22Rv1 (cell line): ENCODE measurements around the gene CBX5.
A peak's percentile ranks its signal among the peaks of the same experiment; 100 is the strongest.

Experiments used
- H3K27ac ChIP-seq: fragments of 450-650 bp; 2 replicates; pipeline ENCODE4 v1.5.1; 2017
- ZFX ChIP-seq: fragments of 450-650 bp; IDR thresholded peaks from 2 replicates; pipeline ENCODE4 v1.6.1; 2017; ENCODE audit warnings: antibody characterized with exemption, borderline replicate concordance
- TF ChIP-seq, protein P1 (sequence below): fragments of 450-650 bp; IDR thresholded peaks from 2 replicates; pipeline ENCODE4 v1.5.1; 2017; ENCODE audit warnings: mild to moderate bottlenecking

Gene CBX5

DNA sequence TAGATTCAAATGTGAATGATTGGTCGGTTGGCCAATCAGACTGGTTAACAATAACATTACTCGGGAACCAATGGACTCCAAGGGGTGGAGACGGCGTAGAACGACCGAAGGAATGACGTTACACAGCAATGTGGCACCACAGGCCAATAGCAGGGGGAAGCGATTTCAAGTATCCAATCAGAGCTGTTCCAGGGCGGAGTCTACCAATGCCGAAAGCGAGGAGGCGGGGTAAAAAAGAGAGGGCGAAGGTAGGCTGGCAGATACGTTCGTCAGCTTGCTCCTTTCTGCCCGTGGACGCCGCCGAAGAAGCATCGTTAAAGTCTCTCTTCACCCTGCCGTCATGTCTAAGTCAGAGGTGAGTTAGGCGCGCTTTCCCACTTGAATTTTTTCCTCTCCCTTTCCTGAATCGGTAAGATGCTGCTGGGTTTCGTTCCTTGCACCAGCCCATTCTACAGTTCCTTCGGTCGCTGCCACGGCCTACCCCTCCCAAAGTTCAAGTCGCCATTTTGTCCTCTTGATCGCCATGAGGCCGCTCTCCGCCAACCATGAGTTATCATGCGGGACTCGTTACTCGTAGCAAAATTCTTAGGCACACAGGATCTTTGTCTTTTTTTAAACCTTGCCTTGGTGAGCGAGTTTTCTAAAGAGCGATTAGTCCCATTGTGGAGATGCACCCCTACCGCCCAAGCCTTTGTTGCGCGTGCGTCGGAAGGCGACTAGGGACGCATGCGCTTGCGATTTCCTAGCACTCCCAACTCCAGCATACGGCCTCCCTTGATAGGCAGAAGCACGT, 742 bp upstream of the CBX5 start, which contains the start of gene HNRNPA1:
Gene HNRNPA1, plus strand, starts transcription at position 259 of the 793 bp plus-strand sequence. Its CDS starts 82 bp downstream, at position 341.
- TF ChIP-seq, protein P1, sequence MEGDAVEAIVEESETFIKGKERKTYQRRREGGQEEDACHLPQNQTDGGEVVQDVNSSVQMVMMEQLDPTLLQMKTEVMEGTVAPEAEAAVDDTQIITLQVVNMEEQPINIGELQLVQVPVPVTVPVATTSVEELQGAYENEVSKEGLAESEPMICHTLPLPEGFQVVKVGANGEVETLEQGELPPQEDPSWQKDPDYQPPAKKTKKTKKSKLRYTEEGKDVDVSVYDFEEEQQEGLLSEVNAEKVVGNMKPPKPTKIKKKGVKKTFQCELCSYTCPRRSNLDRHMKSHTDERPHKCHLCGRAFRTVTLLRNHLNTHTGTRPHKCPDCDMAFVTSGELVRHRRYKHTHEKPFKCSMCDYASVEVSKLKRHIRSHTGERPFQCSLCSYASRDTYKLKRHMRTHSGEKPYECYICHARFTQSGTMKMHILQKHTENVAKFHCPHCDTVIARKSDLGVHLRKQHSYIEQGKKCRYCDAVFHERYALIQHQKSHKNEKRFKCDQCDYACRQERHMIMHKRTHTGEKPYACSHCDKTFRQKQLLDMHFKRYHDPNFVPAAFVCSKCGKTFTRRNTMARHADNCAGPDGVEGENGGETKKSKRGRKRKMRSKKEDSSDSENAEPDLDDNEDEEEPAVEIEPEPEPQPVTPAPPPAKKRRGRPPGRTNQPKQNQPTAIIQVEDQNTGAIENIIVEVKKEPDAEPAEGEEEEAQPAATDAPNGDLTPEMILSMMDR = no peak
- no peak for TF ChIP-seq ZFX

DNA sequence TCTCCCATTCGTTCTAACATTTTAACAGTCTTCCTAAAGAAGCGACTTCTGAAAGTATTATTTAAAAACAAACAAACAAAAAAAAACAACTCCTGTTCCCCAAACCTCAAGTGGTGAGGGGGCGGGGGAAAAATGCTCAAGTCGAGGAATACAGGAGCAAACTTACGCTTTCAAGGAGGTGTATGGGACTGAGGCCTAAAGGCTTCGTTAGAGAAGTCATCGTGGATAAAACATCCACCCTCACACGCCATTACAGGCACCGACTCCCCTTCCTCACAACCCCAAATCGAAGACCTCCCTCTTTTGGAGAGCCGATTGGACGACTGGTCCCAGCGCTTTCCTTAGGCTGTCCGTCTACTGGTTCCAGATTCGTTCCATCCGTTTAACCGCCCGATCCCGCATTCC, 693 bp downstream of the CBX5 start:
- H3K27ac ChIP-seq = peak overlapping the region; percentile 95
- TF ChIP-seq, protein P1 = no peak
- TF ChIP-seq ZFX = no peak

More for the DNA sequence above, 742 bp upstream of the CBX5 start, which contains the start of gene HNRNPA1:
- peak within 1 kb of the TSS; percentile 95 for H3K27ac ChIP-seq

DNA sequence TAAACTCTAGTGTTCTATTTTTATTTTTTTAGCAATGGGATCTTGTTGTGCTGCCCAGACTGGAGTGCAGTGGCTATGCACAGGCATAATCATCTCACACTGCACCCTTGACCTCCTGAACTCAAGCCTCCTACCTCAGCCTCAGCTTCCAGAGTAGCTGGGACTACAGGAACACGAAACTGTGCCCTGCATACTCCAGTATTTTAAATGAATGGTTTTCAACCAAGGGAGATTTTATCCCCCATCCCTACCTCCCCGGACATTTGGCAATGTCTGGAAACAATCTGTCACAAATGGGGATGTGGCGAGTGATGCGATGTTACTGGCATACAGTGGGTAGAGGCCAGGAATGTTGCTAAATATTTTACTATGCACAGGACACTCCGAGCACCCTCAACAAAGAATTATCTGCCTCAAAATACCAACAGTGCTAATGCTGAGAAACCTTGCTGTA, 2.1 kb downstream of the CBX5 start:
- peak overlapping the region; percentile 95 for H3K27ac ChIP-seq

DNA sequence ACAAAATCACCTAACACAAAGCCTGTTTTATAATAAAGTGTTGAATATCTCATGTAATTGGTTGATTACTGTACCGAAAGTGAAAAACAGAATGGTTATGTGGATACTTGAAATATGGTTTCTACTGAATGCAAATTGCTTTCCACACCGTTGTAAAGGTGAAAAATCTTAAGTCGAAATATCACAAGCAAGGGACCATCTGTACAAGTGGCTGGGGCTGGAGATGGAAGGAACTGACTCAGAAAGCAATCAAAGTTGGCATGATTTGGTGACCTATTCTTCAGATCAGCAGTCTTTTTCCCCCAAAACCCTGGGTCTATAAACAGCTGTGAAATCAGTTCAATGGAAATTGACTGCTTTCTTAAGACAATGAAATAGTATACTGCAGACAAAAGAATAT, 3.6 kb downstream of the CBX5 start:
- H3K27ac ChIP-seq = peak overlapping the region; percentile 1; the same call in 1 of the 2 replicates
- TF ChIP-seq, protein P1 = no peak
- no peak for TF ChIP-seq ZFX

More for the DNA sequence above, 2.1 kb downstream of the CBX5 start:
- TF ChIP-seq ZFX = no peak
- TF ChIP-seq, protein P1 = no peak

DNA sequence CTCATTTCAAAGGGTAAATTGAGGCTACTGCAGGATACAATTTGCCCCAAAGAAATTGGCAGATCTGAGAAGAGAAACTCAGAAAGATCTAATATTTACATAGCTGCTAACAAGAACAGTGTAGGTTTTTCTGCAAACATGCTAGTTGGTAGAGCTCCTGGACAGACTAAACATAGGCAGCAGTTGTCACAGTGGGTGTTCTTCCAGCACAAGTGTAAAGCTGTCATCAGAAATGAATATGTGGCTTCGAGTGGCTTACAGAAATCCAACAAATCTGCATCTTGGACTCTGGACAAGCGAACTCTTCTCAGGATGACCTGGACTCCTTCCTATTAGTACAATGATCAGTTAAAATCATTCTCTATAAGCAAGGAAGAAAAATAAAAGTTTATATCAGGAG, 5.9 kb downstream of the CBX5 start:
- TF ChIP-seq, protein P1 = no peak
- no peak for TF ChIP-seq ZFX
- H3K27ac ChIP-seq = peak overlapping the region; percentile 52

DNA sequence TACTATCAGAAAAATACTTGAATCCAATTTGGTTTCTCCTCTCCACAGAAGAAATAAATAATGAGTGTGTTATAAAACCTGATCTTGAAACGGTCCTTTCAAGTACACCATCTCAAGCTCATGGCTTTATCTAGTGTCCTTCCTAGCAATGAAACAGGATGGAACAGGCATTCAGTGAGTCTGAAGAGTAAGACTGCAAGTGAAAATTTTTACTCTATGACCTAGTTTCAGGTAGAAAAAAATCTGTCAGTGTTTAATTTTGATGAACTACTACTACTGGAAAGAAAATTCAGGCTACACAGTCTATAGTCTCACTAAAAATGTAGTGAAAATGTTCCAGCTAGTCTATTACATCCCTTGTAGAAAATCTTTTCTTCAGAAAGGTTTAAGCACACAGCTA, 7.7 kb downstream of the CBX5 start:
- TF ChIP-seq ZFX = no peak
- TF ChIP-seq, protein P1 = no peak
- H3K27ac ChIP-seq = no peak overlapping the region

DNA sequence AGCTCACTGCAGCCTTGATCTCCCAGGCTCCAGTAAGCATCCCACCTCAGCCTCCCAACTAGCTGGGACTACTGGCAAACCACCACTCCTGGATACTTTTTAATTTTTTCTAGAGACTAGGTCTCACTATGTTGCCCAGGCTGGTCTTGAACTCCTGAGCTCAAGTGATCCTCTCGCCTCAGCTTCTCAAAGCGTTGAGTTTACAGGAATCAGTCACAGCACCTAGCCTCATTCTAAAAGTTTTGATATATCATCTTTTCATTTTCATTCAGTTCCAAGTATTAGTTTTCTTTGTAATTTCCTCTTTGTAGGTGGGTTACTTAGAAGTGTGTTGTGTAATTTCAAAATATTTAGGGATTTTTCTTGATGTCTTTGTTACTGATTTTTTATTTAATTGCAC, 9.6 kb downstream of the CBX5 start:
- TF ChIP-seq, protein P1 = no peak
- TF ChIP-seq ZFX = no peak
- no peak overlapping the region for H3K27ac ChIP-seq
